Measurements from ENCODE around the gene ADD2. TPM values are rescaled to one million over a fixed set of nuclear protein-coding genes. Genes with fewer than 3 reads are reported as not detected.

Gene ADD2
- total RNA-seq, 1 experiment from 2014 or later, result 0.08 TPM

Other genes with a start within 250 kb of the ADD2 start
- 7.8 and 8.9 TPM in 2 replicates for gene TGFA, start 214.4 kb downstream of the ADD2 start, total RNA-seq (2014; rRNA removed; shearing (Covaris generic))
- not detected in 2 replicates for gene FIGLA, start 22.4 kb upstream of the ADD2 start, total RNA-seq (2014; rRNA removed; shearing (Covaris generic))
- not detected in 2 replicates for gene CLEC4F, start 52.4 kb upstream of the ADD2 start, total RNA-seq (2014; rRNA removed; shearing (Covaris generic))
- 0.08 TPM in 1 of 2 replicates, not detected in the other for gene CD207, start 67.6 kb upstream of the ADD2 start, total RNA-seq (2014; rRNA removed; shearing (Covaris generic))
- 7.3 and 9.2 TPM in 2 replicates for gene VAX2, start 132.4 kb upstream of the ADD2 start, total RNA-seq (2014; rRNA removed; shearing (Covaris generic))
- gene ATP6V1B1, start 167.7 kb upstream of the ADD2 start, total RNA-seq (2014; rRNA removed; shearing (Covaris generic)), result 1.6 and 2.0 TPM in 2 replicates
- gene ANKRD53, start 210.4 kb upstream of the ADD2 start, total RNA-seq (2014; rRNA removed; shearing (Covaris generic)), result 0.36 TPM in 1 of 2 replicates, not detected in the other
- 85.3 and 90.9 TPM in 2 replicates for gene TEX261, start 226.7 kb upstream of the ADD2 start, total RNA-seq (2014; rRNA removed; shearing (Covaris generic))